Measurements from ENCODE around the gene DHRS12.

DNA sequence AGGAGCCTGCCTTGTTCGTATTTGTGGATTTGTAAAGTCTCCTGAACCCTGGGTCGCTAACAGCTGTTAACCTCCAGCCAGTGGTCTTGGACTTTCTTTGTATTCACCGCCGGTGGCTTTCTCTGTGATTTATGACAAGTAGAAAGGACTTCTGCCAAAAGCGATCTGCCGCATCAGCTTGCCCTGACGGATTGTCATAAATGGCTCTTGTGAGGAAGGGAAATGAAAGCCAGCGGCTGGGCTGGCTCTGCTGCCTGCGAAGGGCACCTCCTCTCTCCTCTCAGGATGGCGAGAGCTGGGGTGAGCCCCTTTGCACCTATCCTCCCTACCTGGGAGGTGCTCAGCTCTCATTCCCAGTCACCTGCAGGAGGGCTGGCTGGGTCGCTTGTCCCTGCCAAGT lies 25.6 kb downstream of the DHRS12 start:
- TF ChIP-seq, protein P1, sequence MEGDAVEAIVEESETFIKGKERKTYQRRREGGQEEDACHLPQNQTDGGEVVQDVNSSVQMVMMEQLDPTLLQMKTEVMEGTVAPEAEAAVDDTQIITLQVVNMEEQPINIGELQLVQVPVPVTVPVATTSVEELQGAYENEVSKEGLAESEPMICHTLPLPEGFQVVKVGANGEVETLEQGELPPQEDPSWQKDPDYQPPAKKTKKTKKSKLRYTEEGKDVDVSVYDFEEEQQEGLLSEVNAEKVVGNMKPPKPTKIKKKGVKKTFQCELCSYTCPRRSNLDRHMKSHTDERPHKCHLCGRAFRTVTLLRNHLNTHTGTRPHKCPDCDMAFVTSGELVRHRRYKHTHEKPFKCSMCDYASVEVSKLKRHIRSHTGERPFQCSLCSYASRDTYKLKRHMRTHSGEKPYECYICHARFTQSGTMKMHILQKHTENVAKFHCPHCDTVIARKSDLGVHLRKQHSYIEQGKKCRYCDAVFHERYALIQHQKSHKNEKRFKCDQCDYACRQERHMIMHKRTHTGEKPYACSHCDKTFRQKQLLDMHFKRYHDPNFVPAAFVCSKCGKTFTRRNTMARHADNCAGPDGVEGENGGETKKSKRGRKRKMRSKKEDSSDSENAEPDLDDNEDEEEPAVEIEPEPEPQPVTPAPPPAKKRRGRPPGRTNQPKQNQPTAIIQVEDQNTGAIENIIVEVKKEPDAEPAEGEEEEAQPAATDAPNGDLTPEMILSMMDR (IDR thresholded peaks at IDR 0.05) = no peak
- TF ChIP-seq POLR2A (IDR thresholded peaks at IDR 0.05) = no peak
- TF ChIP-seq POLR2AphosphoS5 (IDR thresholded peaks at IDR 0.05) = no peak
- no peak for TF ChIP-seq EP300 (IDR thresholded peaks at IDR 0.05)
